ENCODE measurements around the gene PDE5A. TPM values are rescaled to one million over a fixed set of nuclear protein-coding genes. Genes with fewer than 3 reads are reported as not detected.

PDE5A gene
- total RNA-seq, 4 donors from 2014 or later, result 15.7 to 36.7 (median 28.3) TPM

DNA sequence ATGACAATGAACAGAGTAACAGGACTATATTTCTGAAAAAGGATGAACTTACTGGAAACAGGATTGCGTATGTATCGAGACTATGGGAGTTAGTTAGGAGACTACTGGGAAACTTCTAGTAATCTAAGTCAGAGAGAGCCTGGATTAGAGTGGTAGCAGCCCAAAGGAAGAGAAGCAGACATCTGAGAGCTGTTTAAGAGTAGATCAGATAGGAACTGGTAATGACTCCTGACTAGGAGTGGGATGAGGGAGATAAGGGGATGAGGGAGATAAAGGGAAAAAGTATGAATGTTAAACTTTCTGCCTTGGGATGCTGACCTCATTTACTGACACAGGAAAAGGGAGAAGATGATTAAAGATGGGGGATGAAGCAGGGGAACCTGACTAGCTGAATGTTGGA lies 116.2 kb downstream of the PDE5A start:
- no peak overlapping the region for H3K4me3 ChIP-seq
- TF ChIP-seq POLR2A (IDR thresholded peaks at IDR 0.05), result no peak
- no peak for TF ChIP-seq EP300 (IDR thresholded peaks at IDR 0.05)
- TF ChIP-seq, protein P1, sequence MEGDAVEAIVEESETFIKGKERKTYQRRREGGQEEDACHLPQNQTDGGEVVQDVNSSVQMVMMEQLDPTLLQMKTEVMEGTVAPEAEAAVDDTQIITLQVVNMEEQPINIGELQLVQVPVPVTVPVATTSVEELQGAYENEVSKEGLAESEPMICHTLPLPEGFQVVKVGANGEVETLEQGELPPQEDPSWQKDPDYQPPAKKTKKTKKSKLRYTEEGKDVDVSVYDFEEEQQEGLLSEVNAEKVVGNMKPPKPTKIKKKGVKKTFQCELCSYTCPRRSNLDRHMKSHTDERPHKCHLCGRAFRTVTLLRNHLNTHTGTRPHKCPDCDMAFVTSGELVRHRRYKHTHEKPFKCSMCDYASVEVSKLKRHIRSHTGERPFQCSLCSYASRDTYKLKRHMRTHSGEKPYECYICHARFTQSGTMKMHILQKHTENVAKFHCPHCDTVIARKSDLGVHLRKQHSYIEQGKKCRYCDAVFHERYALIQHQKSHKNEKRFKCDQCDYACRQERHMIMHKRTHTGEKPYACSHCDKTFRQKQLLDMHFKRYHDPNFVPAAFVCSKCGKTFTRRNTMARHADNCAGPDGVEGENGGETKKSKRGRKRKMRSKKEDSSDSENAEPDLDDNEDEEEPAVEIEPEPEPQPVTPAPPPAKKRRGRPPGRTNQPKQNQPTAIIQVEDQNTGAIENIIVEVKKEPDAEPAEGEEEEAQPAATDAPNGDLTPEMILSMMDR (IDR thresholded peaks at IDR 0.05), result no peak
- H3K4me1 ChIP-seq, result peaks cover 0 to 11% (median 0%) of the 10 kb centered on the region in 4 donors
- H3K27ac ChIP-seq, result peak overlapping the region in 1 of 4 donors; percentile 62
- no peak for DNase-seq (ENCODE audit: low spot score in 2 of 2)
- H3K36me3 ChIP-seq, result peaks cover 0 to 66% (median 0%) of the 10 kb centered on the region in 3 donors
- no peaks in the 10 kb centered on the region for H3K27me3 ChIP-seq
- H3K9me3 ChIP-seq, result no peaks in the 10 kb centered on the region
- 96% methylated on average over 2 of the region's 2 CpGs for WGBS, 2 donors

GRCh38 chr4:119510395-119511149 lies 118.0 kb downstream of the PDE5A start:
- TF ChIP-seq, protein P1 (IDR thresholded peaks at IDR 0.05), result no peak
- peak in 1 of 2 donors; percentile 28 for TF ChIP-seq EP300 (IDR thresholded peaks at IDR 0.05)
- no peak for TF ChIP-seq POLR2A (IDR thresholded peaks at IDR 0.05)
- peaks cover 0 to 60% (median under 1%) of the 10 kb centered on the region in 3 donors for H3K36me3 ChIP-seq
- H3K4me3 ChIP-seq, result no peak overlapping the region
- no peak for DNase-seq (ENCODE audit: low spot score in 2 of 2)
- no peaks in the 10 kb centered on the region for H3K9me3 ChIP-seq
- 52 to 57% methylated on average over 4 of the region's 4 CpGs for WGBS, 2 donors
- no peaks in the 10 kb centered on the region for H3K27me3 ChIP-seq
- peak overlapping the region in 2 of 4 donors; percentile 21 to 63 for H3K27ac ChIP-seq
- H3K4me1 ChIP-seq, result peaks cover 0 to 10% (median 0%) of the 10 kb centered on the region in 4 donors

- H3K9me3 ChIP-seq, result no peaks in the 10 kb centered on the region
- WGBS, 2 donors, result 61 to 68% methylated on average over 1 of the region's 1 CpG
- peaks cover 0 to 10% (median 0%) of the 10 kb centered on the region in 4 donors for H3K4me1 ChIP-seq
- H3K4me3 ChIP-seq, result no peak overlapping the region
- TF ChIP-seq POLR2A (IDR thresholded peaks at IDR 0.05) (no peak), EP300 (IDR thresholded peaks at IDR 0.05) (no peak)
- TF ChIP-seq, protein P1 (IDR thresholded peaks at IDR 0.05), result no peak
- no peak for DNase-seq (ENCODE audit: low spot score in 2 of 2)
- H3K27me3 ChIP-seq, result no peaks in the 10 kb centered on the region
- no peak overlapping the region for H3K27ac ChIP-seq
- H3K36me3 ChIP-seq, result peaks cover 0 to 60% (median 2%) of the 10 kb centered on the region in 3 donors
These were observed 120.3 kb downstream of the PDE5A start for GRCh38 chr4:119508281-119508680.

GRCh38 chr4:119506806-119507205 lies 121.8 kb downstream of the PDE5A start:
- TF ChIP-seq POLR2A (IDR thresholded peaks at IDR 0.05), result no peak
- no peak for TF ChIP-seq EP300 (IDR thresholded peaks at IDR 0.05)
- TF ChIP-seq, protein P1 (IDR thresholded peaks at IDR 0.05), result no peak
- peaks cover 0 to 64% (median 2%) of the 10 kb centered on the region in 3 donors for H3K36me3 ChIP-seq
- no peaks in the 10 kb centered on the region for H3K27me3 ChIP-seq
- no peak for DNase-seq (ENCODE audit: low spot score in 2 of 2)
- peak overlapping the region in 1 of 4 donors; percentile 33 for H3K27ac ChIP-seq
- peaks cover 0 to 10% (median 0%) of the 10 kb centered on the region in 4 donors for H3K4me1 ChIP-seq
- no peak overlapping the region for H3K4me3 ChIP-seq
- no peaks in the 10 kb centered on the region for H3K9me3 ChIP-seq
- 75 to 88% methylated on average over 1 of the region's 1 CpG for WGBS, 2 donors

GRCh38 chr4:119504616-119505015 lies 124.0 kb downstream of the PDE5A start:
- peaks cover 0 to 81% (median 2%) of the 10 kb centered on the region in 3 donors for H3K36me3 ChIP-seq
- H3K4me3 ChIP-seq, result no peak overlapping the region
- WGBS, 2 donors, result 80 to 90% methylated on average over 1 of the region's 1 CpG
- no peak for DNase-seq (ENCODE audit: low spot score in 2 of 2)
- H3K27me3 ChIP-seq, result no peaks in the 10 kb centered on the region
- no peaks in the 10 kb centered on the region for H3K4me1 ChIP-seq
- H3K9me3 ChIP-seq, result no peaks in the 10 kb centered on the region
- TF ChIP-seq EP300 (IDR thresholded peaks at IDR 0.05) (no peak), POLR2A (IDR thresholded peaks at IDR 0.05) (no peak)
- TF ChIP-seq, protein P1 (IDR thresholded peaks at IDR 0.05), result no peak
- no peak overlapping the region for H3K27ac ChIP-seq

All from tibial nerve (tissue), 4 donors.